H1 (cell line): ENCODE measurements around the gene PTPRG. TPM values are rescaled to one million over a fixed set of nuclear protein-coding genes. Genes with fewer than 3 reads are reported as not detected.

Experiments used
- KDM5A ChIP-seq: fragments of 200-600 bp; IDR thresholded peaks from 2 replicates; pipeline ENCODE4 v1.7.1; 2012; ENCODE audit warnings: mild to moderate bottlenecking, low read length, inconsistent platforms, mixed read lengths
- polyA plus RNA-seq, 7 experiments: library from polyadenylated mRNA; depleted of rRNA in 3 of 7; stranded (reverse) in 5 of 7; unstranded in 2 of 7; fragments of >200 nt in 5 of 7; fragments of 200-250 nt in 2 of 7; gene quantifications; 1 replicate in 5 of 7; 2 replicates in 1 of 7; 4 replicates in 1 of 7; pipeline versions ENCODE4 v1.2.1 to v1.2.3, GENCODE V29; 2011 to 2013; ENCODE audit warnings: missing spikeins in 2 of 7, mixed read lengths in 2 of 7
- total RNA-seq: library from RNA; stranded (reverse); fragmentation: NEBNext Ultra II Directional; extraction: Animal tissue kit (Norgen Biotek cat#: 25700); gene quantifications from 2 replicates; pipeline ENCODE4 v1.2.1, GENCODE V29; 2021

The PTPRG gene
- total and polyA plus RNA-seq, 2 of the 8 experiments (the other 6 are each of a cell fraction or from before 2014, with no cell fraction given) = 23.3 to 96.2 TPM

GRCh38 chr3:62007036-62007435 is 445.7 kb downstream of the PTPRG start (continued):
- no peak for TF ChIP-seq KDM5A
